HEK293T (cell line): ENCODE data around the gene TEDDM1.

Experiments used
- ARNT ChIP-seq: fragments of 450-650 bp; IDR thresholded peaks from 2 replicates; pipeline ENCODE4 v1.6.1; 2017; ENCODE audit warnings: mild to moderate bottlenecking
- BHLHE40 ChIP-seq: fragments of 450-650 bp; IDR thresholded peaks from 2 replicates; pipeline ENCODE4 v1.6.1; 2016; ENCODE audit warnings: mild to moderate bottlenecking, moderate library complexity, borderline replicate concordance
- CTBP1 ChIP-seq: fragments of 450-650 bp; IDR thresholded peaks from 2 replicates; pipeline ENCODE4 v1.6.1; 2016; ENCODE audit warnings: borderline replicate concordance
- ELF4 ChIP-seq: fragments of 450-650 bp; IDR thresholded peaks from 2 replicates; pipeline ENCODE4 v1.6.1; 2017; ENCODE audit warnings: antibody characterized with exemption
- FOXA1 ChIP-seq: fragments of 450-650 bp; IDR thresholded peaks from 2 replicates; pipeline ENCODE4 v1.6.1; 2016; ENCODE audit warnings: mild to moderate bottlenecking
- FOXK2 ChIP-seq: fragments of 450-650 bp; IDR thresholded peaks from 2 replicates; pipeline ENCODE4 v1.6.1; 2016; ENCODE audit warnings: mild to moderate bottlenecking
- FOXM1 ChIP-seq: fragments of 450-650 bp; IDR thresholded peaks from 2 replicates; pipeline ENCODE4 v1.6.1; 2017; ENCODE audit warnings: mild to moderate bottlenecking, borderline replicate concordance
- HDGF ChIP-seq: fragments of 450-650 bp; IDR thresholded peaks from 2 replicates; pipeline ENCODE4 v1.6.1; 2017; ENCODE audit warnings: antibody characterized with exemption, borderline replicate concordance
- NFRKB ChIP-seq: fragments of 450-650 bp; IDR thresholded peaks from 2 replicates; pipeline ENCODE4 v1.6.1; 2016; ENCODE audit warnings: mild to moderate bottlenecking, moderate library complexity
- SP1 ChIP-seq: fragments of 450-650 bp; IDR thresholded peaks from 2 replicates; pipeline ENCODE4 v1.6.1; 2017
- SUZ12 ChIP-seq: fragments of 450-650 bp; IDR thresholded peaks from 2 replicates; pipeline ENCODE4 v1.6.1; 2016; ENCODE audit warnings: mild to moderate bottlenecking
- TARDBP ChIP-seq: fragments of 450-650 bp; IDR thresholded peaks from 2 replicates; pipeline ENCODE4 v1.6.1; 2016
- ZNF384 ChIP-seq: fragments of 450-650 bp; IDR thresholded peaks from 2 replicates; pipeline ENCODE4 v1.6.1; 2016
- TF ChIP-seq, protein P1 (sequence below): fragments of 450-650 bp; IDR thresholded peaks from 2 replicates; pipeline ENCODE4 v1.6.1; 2016

- TF ChIP-seq SUZ12, result no peak
- no peak for TF ChIP-seq BHLHE40
- TF ChIP-seq, protein P1, sequence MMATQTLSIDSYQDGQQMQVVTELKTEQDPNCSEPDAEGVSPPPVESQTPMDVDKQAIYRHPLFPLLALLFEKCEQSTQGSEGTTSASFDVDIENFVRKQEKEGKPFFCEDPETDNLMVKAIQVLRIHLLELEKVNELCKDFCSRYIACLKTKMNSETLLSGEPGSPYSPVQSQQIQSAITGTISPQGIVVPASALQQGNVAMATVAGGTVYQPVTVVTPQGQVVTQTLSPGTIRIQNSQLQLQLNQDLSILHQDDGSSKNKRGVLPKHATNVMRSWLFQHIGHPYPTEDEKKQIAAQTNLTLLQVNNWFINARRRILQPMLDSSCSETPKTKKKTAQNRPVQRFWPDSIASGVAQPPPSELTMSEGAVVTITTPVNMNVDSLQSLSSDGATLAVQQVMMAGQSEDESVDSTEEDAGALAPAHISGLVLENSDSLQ, result no peak
- no peak for TF ChIP-seq CTBP1
- no peak for TF ChIP-seq NFRKB
- TF ChIP-seq ELF4, result no peak
- TF ChIP-seq ZNF384, result no peak
- TF ChIP-seq HDGF, result no peak
- TF ChIP-seq FOXA1, result no peak
- no peak for TF ChIP-seq ARNT
- TF ChIP-seq FOXM1, result no peak
- no peak for TF ChIP-seq TARDBP
- TF ChIP-seq FOXK2, result no peak
- TF ChIP-seq SP1, result no peak
These were observed 17.3 kb downstream of the TEDDM1 start for GRCh38 chr1:182383037-182383661.
